NCI-H82 (cell line): Measurements from ENCODE around the gene ZC3HAV1.

Experiments used
- DNase-seq: peaks from one replicate; lab custom pipeline; 2025; lab: John Stamatoyannopoulos, UW

Gene ZC3HAV1

GRCh38 chr7:139016931-139017511, 92.5 kb downstream of the ZC3HAV1 start:
- peak; percentile 90 for DNase-seq

GRCh38 chr7:139011373-139011772, 98.1 kb downstream of the ZC3HAV1 start:
- DNase-seq: no peak

- DNase-seq: no peak
Observed at GRCh38 chr7:139004321-139005090, 105.0 kb downstream of the ZC3HAV1 start.

- DNase-seq: no peak
Observed at GRCh38 chr7:138999414-138999813, 110.1 kb downstream of the ZC3HAV1 start.
